ENCODE results near the gene ITPR2.

ITPR2 gene

DNA sequence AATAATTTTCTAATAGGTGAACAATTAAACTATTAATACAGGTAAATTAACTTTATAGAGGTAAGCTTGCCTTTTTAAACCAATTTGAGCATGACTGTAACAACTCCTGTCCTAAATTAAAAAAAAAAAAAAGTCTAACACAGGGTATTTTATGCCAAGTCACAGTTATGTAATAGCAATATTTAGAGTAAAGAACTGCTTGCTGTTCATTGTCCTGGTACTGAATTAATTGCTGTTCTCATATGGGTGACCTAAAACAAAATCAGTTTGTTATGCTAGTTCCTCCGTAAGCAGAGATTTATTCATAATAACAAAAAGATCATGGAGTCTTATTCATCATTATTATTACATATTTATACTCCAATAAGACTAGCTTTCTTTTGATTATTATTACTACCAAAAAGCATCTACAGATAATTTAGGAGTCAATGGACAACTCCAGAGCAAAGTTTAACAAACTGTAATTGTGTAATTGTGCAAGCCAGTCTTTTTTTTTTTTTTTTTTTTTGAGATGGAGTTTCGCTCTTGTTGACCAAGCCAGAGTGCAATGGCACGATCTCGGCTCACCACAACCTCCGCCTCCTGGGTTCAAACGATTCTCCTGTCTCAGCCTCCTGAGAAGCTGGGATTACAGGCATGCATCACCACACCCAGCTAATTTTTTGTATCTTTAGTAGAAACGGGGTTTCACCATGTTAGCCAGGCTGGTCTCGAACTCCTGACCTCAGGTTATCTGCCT lies 98.3 kb downstream of the ITPR2 start:
- TF ChIP-seq, protein P1, sequence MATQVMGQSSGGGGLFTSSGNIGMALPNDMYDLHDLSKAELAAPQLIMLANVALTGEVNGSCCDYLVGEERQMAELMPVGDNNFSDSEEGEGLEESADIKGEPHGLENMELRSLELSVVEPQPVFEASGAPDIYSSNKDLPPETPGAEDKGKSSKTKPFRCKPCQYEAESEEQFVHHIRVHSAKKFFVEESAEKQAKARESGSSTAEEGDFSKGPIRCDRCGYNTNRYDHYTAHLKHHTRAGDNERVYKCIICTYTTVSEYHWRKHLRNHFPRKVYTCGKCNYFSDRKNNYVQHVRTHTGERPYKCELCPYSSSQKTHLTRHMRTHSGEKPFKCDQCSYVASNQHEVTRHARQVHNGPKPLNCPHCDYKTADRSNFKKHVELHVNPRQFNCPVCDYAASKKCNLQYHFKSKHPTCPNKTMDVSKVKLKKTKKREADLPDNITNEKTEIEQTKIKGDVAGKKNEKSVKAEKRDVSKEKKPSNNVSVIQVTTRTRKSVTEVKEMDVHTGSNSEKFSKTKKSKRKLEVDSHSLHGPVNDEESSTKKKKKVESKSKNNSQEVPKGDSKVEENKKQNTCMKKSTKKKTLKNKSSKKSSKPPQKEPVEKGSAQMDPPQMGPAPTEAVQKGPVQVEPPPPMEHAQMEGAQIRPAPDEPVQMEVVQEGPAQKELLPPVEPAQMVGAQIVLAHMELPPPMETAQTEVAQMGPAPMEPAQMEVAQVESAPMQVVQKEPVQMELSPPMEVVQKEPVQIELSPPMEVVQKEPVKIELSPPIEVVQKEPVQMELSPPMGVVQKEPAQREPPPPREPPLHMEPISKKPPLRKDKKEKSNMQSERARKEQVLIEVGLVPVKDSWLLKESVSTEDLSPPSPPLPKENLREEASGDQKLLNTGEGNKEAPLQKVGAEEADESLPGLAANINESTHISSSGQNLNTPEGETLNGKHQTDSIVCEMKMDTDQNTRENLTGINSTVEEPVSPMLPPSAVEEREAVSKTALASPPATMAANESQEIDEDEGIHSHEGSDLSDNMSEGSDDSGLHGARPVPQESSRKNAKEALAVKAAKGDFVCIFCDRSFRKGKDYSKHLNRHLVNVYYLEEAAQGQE (IDR thresholded peaks at IDR 0.05; ENCODE audit: insufficient read depth in 1 of 2, low read depth in 2 of 2, low read length in 2 of 2) = no peak
- no peak for TF ChIP-seq POLR2AphosphoS5 (IDR thresholded peaks at IDR 0.05; ENCODE audit: low read depth, low read length)
- no peak for TF ChIP-seq TAF1 (IDR thresholded peaks at IDR 0.05; ENCODE audit: borderline replicate concordance, insufficient read depth, low read length)
- no peak for TF ChIP-seq FOXP2 (optimal IDR thresholded peaks at IDR 0.05; ENCODE audit: borderline replicate concordance, extremely low read depth, extremely low read length, insufficient read depth)
- TF ChIP-seq SIN3A (IDR thresholded peaks at IDR 0.05; ENCODE audit: borderline replicate concordance, insufficient read depth, low read length) = no peak

DNA sequence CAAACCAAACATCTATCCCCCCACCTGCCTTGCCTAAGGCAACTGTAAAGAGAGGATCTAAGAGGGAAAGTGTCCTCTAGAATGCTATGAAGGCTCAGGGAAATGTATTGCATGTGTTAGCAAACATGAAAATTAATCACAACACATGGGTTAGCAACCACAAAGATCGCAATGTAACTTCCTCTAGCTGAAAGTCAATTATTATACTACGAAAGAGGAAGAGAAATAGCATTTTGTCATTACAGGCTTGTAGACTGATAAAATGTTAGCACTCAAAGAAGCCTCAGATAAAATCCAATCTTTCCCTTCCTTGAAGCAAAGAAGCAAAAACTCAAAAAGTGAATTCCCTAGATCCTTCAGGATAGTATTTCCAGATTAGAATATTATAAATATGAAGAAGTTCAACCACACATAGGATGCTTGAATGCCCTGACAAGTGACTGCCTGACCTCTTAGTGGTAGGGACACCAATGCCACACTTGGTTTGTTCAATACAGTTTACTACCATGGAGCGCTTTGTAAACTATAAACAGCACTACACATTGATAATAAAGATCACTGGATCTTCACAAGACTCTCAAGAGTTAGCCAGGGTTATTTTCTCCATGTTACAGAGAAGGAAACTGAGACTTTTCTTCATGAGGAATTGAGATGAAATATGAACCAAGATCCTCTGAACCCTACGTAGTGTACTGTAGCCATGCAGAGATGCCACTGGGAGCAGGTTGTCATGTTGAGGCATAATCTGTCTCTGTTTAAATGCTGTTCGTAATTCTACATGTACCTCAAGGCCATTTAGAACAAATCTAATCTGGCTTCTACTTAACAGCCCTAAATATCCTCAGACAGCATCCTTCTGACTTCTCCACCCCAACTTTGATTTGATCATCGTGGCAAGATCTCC lies 100.7 kb downstream of the ITPR2 start:
- TF ChIP-seq, protein P1 (IDR thresholded peaks at IDR 0.05; ENCODE audit: insufficient read depth in 1 of 2, low read depth in 2 of 2, low read length in 2 of 2) = no peak
- TF ChIP-seq POLR2AphosphoS5 (IDR thresholded peaks at IDR 0.05; ENCODE audit: low read depth, low read length) = no peak
- TF ChIP-seq TAF1 (IDR thresholded peaks at IDR 0.05; ENCODE audit: borderline replicate concordance, insufficient read depth, low read length) = no peak
- TF ChIP-seq FOXP2 (optimal IDR thresholded peaks at IDR 0.05; ENCODE audit: borderline replicate concordance, extremely low read depth, extremely low read length, insufficient read depth) = no peak
- TF ChIP-seq SIN3A (IDR thresholded peaks at IDR 0.05; ENCODE audit: borderline replicate concordance, insufficient read depth, low read length) = no peak

DNA sequence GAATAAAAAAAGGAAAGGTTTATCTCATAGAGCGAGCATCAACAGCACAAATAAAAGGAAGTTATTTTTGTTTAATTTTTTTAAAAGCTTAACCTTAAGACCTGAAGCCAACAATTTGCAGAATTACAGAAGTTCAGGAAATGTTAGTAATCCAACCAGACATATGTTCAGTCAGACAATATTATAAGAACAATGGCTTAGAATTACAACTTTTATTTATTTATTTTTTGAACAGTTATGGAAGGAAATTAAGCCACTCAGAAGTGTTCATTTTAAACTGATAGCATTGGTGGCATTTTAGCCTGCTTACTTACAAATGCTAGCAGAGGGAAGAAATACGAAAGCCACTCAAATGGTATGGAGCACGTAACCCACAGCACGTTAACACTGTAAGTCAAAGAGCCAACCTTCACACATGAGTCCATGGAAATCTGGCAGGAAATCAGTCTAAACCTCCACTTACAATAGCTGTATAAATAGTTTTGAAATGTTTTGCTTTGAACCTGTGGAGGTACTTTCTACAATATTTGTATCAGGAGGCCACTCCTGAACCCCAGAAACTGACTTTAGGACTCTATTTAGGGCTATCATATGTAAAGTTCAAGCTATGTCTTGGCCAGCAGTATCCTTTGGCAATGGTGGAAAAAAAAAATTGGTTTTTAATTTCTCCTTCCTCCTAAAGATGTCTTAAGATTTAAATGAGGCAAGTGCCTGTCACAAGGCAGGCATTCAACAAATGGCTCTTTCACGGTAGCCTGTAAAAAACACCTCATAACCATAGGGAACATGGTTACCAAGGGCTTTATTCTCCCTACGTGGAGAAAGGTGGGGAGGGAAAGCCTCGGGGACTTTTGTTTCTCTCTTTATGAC lies 102.3 kb downstream of the ITPR2 start:
- TF ChIP-seq FOXP2 (optimal IDR thresholded peaks at IDR 0.05; ENCODE audit: borderline replicate concordance, extremely low read depth, extremely low read length, insufficient read depth) (no peak), POLR2AphosphoS5 (IDR thresholded peaks at IDR 0.05; ENCODE audit: low read depth, low read length) (no peak), SIN3A (IDR thresholded peaks at IDR 0.05; ENCODE audit: borderline replicate concordance, insufficient read depth, low read length) (no peak)
- TF ChIP-seq, protein P1 (IDR thresholded peaks at IDR 0.05; ENCODE audit: insufficient read depth in 1 of 2, low read depth in 2 of 2, low read length in 2 of 2) = no peak

DNA sequence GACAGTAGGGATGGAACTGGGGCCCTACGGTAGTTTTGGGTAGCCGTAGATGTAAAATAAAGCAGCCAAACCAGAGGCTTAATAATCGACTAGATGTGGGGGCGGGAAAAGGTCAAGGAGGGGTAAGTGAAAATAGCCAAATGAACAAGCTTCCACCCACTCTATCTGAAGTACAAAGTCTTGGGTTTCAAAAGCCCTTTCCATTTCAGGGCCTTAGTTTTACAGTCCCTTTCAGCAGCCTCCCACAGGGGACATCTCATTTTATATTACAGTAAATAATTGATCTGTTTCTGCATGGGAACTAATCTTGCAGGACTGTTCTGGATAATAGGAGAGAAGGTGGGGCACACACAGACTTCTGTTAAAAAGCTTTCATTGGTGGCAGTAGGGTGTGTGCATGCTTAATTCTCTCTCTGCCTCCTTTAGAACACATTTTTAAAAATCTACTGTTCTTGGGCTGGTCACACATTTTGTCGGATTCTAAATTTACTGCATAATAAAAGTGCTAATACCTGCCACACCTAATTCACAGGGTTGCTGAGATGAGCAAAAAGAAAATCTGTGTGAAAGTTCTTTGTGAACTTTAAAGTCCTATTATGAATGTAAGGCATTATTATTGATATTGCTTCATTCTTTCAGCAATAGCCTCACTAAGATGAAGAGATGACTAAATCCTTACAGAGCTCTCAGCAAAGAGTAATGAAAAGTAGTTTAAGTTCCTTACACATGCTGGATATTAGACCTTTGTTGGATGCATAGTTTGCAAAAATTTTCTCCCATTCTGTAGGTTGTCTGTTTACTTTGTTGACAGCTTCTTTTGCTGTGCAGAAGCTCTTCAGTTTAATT lies 104.6 kb downstream of the ITPR2 start:
- TF ChIP-seq POLR2AphosphoS5 (IDR thresholded peaks at IDR 0.05; ENCODE audit: low read depth, low read length) = no peak

Data from PFSK-1 (cell line).